Osteocyte (in vitro differentiated cells): ENCODE data around the gene CAST. TPM values are rescaled to one million over a fixed set of nuclear protein-coding genes. Genes with fewer than 3 reads are reported as not detected.

Source experiments
- DNase-seq: peaks from one replicate; pipeline ENCODE4 v3.0.0; 2021; ENCODE audit warnings: mixed read lengths; ENCODE audit not compliant: unreplicated experiment; ENCODE audit errors: extremely low spot score
- H3K27ac Mint-ChIP-seq: one replicate; pipeline ENCODE4 v1.8.0; 2021; ENCODE audit warnings: mild to moderate bottlenecking, mixed read lengths; ENCODE audit not compliant: unreplicated experiment
- H3K27me3 Mint-ChIP-seq: one replicate; pipeline ENCODE4 v1.8.0; 2021; ENCODE audit warnings: mixed read lengths; ENCODE audit not compliant: unreplicated experiment
- H3K36me3 Mint-ChIP-seq: one replicate; pipeline ENCODE4 v1.8.0; 2021; ENCODE audit warnings: mixed read lengths; ENCODE audit not compliant: unreplicated experiment
- H3K4me1 Mint-ChIP-seq: one replicate; pipeline ENCODE4 v1.8.0; 2021; ENCODE audit warnings: mixed read lengths; ENCODE audit not compliant: unreplicated experiment
- H3K4me3 Mint-ChIP-seq: one replicate; pipeline ENCODE4 v1.8.0; 2021; ENCODE audit warnings: mild to moderate bottlenecking, moderate library complexity, mixed read lengths; ENCODE audit not compliant: unreplicated experiment
- H3K9me3 Mint-ChIP-seq: one replicate; pipeline ENCODE4 v1.8.0; 2021; ENCODE audit warnings: mixed read lengths; ENCODE audit not compliant: unreplicated experiment
- total RNA-seq: library from RNA; stranded (reverse); gene quantifications from 2 replicates; pipeline ENCODE4 v1.2.1, GENCODE V29; 2021
- TF ChIP-seq, protein P1 (sequence below): fragments of 200-600 bp; sonication (generic); IDR thresholded peaks from 2 replicates; pipeline ENCODE4 v1.5.0; 2021; ENCODE audit warnings: antibody characterized with exemption, mild to moderate bottlenecking, moderate library complexity

Gene CAST
- total RNA-seq, 1 donor from 2014 or later = 144 TPM

DNA sequence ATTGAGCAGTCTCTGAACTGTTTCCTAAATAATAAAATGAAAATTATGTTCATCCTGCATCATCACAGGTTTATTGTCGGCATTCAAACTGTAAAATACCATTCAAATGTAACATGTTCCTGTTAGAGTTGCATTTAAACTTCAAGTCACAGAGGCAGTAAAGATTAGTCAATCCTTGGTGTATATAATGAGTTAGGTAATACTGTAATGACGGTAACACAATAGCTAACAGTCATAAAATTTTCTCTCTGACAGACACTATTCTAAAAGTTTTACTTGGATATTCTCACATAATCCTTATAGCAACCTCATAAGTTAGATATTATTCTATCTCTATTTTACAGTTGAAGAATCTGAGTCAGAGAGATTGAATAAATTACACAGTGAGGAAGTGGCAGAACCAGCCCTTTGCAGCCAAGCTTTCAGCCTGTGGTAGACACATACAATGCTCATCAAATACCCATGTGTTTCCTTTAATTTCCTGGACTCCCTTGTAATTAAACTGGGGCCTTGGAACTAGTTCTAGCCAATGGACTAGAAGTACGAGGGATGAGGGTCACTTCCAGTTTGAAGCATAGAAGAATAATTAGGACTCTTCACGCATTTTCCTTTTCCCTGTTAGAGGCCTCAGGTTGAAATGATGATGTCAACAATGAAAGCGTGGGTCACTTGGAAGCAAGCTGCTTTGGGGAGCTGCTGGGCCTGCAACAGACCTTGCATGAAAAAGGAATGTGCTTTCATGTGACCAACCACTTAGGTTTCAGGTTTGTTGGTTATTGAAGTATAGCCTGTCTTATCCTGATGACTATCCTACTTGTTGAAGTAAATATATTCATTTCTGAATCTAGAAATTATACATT, 12.3 kb upstream of the CAST start:
- no peaks in the 10 kb centered on the region for H3K27me3 Mint-ChIP-seq
- H3K4me1 Mint-ChIP-seq = peaks cover 37% of the 10 kb centered on the region
- DNase-seq = no peak
- TF ChIP-seq, protein P1, sequence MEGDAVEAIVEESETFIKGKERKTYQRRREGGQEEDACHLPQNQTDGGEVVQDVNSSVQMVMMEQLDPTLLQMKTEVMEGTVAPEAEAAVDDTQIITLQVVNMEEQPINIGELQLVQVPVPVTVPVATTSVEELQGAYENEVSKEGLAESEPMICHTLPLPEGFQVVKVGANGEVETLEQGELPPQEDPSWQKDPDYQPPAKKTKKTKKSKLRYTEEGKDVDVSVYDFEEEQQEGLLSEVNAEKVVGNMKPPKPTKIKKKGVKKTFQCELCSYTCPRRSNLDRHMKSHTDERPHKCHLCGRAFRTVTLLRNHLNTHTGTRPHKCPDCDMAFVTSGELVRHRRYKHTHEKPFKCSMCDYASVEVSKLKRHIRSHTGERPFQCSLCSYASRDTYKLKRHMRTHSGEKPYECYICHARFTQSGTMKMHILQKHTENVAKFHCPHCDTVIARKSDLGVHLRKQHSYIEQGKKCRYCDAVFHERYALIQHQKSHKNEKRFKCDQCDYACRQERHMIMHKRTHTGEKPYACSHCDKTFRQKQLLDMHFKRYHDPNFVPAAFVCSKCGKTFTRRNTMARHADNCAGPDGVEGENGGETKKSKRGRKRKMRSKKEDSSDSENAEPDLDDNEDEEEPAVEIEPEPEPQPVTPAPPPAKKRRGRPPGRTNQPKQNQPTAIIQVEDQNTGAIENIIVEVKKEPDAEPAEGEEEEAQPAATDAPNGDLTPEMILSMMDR = no peak
- H3K9me3 Mint-ChIP-seq = no peaks in the 10 kb centered on the region
- H3K4me3 Mint-ChIP-seq = no peak overlapping the region
- H3K36me3 Mint-ChIP-seq = no peaks in the 10 kb centered on the region
- H3K27ac Mint-ChIP-seq = no peak overlapping the region

DNA sequence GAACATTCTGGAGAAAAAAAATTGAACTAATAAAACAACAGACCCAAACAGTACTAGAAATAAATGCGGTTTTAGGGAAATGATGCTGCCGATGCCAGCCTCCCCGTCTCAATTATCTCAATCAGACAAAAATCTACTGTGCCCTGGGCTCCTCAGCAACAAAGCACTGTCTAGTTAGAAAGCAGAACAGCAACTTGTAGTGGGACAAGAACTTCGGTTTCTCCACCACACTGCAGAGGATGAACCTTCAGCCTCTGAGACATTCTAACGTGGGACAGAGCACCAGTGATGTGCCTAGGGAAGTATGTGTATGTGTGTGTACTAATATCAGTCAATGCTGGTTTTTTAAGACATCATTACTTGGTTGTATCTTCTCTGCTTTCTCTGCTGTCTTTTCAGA, 11.1 kb upstream of the CAST start:
- Mint-ChIP-seq H3K4me3 (no peak overlapping the region), H3K27ac (no peak overlapping the region), H3K36me3 (no peaks in the 10 kb centered on the region), H3K27me3 (no peaks in the 10 kb centered on the region), H3K4me1 (peaks cover 48% of the 10 kb centered on the region), H3K9me3 (no peaks in the 10 kb centered on the region)
- TF ChIP-seq, protein P1 = no peak
- DNase-seq = no peak

DNA sequence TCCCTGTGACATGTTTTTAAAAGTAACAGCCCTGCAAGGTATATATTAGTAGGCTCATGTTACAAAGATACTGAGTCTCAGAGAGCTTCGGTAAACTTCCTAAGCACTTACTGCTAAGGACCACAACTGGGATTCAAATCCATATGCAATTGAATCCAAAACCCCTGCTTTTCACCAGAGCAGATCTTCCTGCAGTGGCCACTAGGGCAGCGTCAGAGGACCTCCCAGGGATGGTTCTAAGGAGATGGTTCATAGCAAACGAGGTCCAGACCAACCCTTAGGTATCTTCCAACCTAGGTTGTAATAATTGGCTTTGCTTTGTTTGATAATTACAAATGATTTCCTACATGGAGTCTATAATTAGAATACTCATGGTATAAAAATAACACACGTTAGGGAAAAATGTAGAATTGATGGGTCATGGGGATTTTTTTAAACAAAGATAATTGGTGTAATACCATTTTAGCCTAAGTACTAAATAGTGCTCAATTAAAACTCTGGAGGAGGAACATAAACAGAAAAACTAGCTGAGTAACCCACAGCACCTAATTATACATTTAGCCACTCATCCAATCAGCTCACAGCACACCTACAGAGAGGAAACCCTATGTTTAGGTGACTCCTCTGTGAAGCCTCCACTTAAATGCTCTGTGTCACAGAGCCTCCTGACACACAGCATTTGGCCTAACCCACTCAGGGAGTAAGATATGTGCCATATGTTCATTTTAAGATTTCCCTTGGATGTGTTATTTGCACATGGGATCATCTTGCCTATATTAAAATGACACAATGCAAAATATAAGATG, 10.0 kb upstream of the CAST start:
- Mint-ChIP-seq H3K36me3 (no peaks in the 10 kb centered on the region), H3K9me3 (no peaks in the 10 kb centered on the region), H3K27ac (no peak overlapping the region), H3K27me3 (no peaks in the 10 kb centered on the region), H3K4me1 (peaks cover 60% of the 10 kb centered on the region), H3K4me3 (no peak overlapping the region)
- DNase-seq = no peak
- TF ChIP-seq, protein P1 = peak; percentile 31

DNA sequence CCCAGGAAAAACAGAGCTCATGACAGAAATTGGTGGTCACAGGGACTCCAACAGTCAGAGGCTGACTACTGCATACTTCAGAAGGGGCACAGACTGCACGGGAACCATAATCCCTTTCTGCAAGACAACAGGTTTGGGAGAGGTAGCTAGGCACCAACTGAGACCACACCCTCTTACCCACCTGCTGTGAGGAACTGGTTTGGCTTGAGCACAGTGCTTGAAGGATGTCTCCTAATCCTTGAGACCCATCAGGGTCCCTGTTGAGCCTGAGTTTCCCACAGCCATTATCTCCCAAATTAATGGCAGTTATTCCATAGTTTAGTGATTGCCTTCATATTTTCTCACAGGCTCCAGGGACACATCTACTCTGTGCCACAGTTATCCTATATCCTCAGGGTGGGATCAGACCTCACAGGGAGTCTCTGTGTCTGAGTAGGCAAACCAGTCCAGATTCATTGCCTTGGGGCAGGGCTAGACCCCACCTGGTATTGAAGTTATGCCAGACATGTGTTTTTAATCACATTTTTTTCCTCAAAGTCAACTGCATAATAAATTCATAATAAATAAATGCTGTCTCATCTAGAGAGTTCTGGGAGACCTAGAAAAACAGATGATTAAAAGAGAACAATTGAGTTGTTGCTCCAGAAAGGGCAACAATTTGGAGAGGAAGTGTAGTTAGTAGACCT, 9.3 kb upstream of the CAST start:
- no peak for DNase-seq
- Mint-ChIP-seq H3K4me3 (no peak overlapping the region), H3K27me3 (no peaks in the 10 kb centered on the region), H3K9me3 (no peaks in the 10 kb centered on the region), H3K4me1 (peaks cover 64% of the 10 kb centered on the region), H3K36me3 (no peaks in the 10 kb centered on the region), H3K27ac (peak overlapping the region; percentile 66)
- TF ChIP-seq, protein P1 = no peak
